Measurements from ENCODE around the gene MAP3K5.

DNA sequence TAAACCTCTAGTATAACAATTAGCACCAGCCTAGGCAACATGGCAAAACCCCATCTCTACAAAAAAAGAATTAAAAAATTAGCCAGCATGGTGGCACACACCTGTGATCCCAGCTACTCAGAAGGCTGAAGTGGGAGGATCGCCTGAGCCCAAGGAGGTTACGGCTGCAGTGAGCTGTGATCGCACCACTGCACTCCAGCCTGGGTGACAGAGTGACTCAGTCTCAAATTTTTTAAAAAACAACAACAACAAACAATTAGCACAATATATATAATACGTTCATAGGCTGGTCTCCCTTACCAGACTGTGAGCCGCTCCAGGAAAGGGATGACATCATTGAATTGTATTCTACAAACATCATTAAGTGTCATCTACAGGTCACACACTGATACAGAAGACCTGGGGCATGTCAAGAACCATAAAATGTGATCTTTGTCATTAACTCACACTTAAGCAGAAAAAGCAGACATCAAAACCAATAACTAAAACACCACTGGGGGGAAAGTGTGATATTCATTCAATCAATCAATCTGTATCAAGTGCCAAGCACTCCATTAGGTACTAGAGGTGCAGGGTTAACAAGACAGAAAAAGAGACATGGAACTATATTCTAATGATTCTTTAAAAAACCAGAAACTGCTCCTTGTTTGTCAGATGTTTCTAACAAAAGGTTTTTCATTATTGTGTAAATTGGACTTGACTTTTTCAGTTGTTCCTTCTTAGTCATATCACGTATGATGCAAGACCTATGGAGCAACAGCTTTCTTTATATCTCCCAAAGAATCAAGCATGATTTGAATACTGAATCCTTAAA lies 17.8 kb downstream of the MAP3K5 start:
- TF ChIP-seq, protein P1, sequence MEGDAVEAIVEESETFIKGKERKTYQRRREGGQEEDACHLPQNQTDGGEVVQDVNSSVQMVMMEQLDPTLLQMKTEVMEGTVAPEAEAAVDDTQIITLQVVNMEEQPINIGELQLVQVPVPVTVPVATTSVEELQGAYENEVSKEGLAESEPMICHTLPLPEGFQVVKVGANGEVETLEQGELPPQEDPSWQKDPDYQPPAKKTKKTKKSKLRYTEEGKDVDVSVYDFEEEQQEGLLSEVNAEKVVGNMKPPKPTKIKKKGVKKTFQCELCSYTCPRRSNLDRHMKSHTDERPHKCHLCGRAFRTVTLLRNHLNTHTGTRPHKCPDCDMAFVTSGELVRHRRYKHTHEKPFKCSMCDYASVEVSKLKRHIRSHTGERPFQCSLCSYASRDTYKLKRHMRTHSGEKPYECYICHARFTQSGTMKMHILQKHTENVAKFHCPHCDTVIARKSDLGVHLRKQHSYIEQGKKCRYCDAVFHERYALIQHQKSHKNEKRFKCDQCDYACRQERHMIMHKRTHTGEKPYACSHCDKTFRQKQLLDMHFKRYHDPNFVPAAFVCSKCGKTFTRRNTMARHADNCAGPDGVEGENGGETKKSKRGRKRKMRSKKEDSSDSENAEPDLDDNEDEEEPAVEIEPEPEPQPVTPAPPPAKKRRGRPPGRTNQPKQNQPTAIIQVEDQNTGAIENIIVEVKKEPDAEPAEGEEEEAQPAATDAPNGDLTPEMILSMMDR (conservative IDR thresholded peaks at IDR 0.05 in 1 of 2, IDR thresholded peaks at IDR 0.05 in 1 of 2; ENCODE audit: low read depth in 1 of 2, low read length in 2 of 2), result no peak
- no peak for TF ChIP-seq EZH2 (IDR thresholded peaks at IDR 0.05; ENCODE audit: low read length, missing control alignments)
